ENCODE measurements around the gene UMODL1.

GRCh38 chr21:42043961-42044360 is 27.2 kb upstream of the UMODL1 start:
- no peak for TF ChIP-seq PAWR (CRISPR knock-in tag; IDR thresholded peaks at IDR 0.05; ENCODE audit: borderline replicate concordance)
- TF ChIP-seq JUN (CRISPR knock-in tag; IDR thresholded peaks at IDR 0.05): no peak
